Activated effector memory CD4-positive, alpha-beta T cell treated with Interleukin-2 at 50 U/mL for 16 hours (primary cell): Measurements from ENCODE around the gene LHX6.

ENCODE experiments used
- DNase-seq: peaks from one replicate; pipeline ENCODE4 v3.0.0-alpha.2; 2020

LHX6 gene

DNA sequence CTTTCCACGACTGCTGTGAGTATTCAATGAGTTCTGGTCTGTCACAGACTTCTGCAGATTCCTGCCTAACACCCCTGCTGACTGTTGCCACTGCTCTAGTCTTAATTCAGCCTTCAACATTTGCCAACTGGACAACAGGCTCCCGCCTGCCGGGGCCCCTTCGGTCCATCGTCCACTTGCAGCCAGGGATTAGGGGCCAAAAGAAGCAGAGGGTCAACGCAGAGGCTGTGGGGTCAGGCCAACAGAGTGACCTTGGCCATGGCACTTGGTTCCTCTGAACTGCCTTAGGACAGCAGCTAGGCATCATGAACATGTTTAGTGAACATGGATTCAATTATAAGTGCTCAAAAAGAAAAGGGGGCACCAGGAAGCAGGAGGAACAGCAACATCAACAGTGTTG lies 40.4 kb downstream of the LHX6 start:
- DNase-seq: no peak

DNA sequence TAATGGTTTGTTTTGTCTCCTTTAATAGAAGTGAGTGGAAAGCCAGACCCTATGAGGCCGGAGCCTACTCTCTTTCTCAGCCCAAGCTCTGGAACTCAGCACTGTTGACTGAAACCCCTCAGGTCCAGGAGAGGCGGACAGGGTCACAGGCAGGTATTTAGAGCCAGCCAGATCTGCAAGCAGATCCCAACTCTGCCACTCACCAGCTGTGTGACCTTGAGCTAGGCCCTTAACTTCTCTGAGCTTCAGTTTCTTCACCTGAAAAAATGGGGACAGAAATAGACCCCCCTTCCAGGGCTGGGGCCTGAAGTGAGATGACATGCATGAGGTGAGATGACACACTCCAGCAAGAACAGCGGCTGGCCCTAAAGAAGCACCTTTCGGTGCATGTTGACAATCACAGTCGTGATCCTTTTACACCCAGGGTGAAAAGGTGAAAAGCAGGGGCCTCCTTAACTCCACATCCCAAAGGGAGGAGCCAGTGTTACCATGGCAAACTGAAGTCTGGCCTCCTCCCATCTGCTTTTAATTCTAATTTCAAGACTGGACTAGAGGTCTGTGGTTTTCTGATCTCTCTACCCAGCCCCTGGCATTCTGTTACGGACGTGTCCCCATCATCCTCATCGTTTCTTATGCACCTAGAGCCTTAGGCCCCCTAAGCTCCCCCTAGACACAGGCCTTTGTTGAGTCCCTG lies 41.8 kb downstream of the LHX6 start:
- no peak for DNase-seq

DNA sequence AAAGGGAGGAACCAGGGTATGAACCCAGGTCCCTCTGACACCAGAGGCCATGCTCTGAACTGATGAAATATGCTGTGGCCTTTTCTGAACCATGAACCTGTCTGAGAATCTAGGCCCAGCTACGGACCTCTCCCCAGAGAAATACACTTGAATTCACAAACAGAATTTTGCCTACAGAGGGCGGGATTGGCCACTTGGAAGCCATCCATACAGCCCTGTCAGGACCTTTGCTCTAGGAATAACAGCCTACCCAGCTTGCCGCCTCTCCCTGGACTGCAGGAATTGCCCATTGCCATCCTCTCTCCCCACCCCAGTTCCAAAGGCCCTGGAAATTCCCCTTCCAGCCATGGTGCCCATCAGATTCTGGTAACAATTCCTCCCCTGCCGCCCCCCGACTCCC lies 42.5 kb downstream of the LHX6 start:
- no peak for DNase-seq

DNA sequence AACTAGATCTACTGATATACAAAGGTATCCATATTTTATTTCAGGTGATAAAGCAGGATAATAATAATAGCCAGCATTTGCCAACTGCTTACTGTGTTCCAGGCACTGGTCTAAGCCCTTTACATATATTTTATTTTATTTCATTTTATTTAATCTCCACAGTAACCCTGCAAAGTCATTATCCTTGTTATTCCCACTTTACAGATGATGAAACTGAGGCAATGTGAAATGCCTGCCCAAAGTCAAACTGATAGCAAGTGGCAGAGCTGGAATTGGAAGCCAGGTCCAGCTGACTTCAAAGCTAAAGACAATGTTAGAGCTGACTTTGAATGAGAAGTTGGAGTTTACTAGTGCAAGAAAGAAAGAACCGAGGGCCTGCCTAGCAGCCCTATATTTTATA lies 44.2 kb downstream of the LHX6 start:
- DNase-seq: no peak

DNA sequence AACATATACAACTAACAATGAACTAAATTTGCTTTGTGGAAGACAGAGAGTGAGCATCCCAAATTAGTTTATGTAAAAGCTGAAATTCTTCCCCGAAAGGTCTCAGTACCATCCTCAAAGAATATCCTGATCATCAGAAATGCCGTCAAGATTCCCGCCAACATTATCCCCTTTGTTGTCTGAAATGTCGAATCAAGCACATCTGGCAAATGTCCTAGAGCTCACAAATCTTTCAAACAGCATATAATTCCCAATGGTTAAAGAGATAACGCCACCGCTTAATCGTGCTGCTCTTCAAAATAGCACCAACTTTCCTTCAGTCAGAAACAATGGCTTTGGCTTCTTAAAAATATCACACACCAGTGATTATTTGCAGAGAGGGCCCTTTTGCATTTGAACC lies 45.3 kb downstream of the LHX6 start:
- DNase-seq: no peak

DNA sequence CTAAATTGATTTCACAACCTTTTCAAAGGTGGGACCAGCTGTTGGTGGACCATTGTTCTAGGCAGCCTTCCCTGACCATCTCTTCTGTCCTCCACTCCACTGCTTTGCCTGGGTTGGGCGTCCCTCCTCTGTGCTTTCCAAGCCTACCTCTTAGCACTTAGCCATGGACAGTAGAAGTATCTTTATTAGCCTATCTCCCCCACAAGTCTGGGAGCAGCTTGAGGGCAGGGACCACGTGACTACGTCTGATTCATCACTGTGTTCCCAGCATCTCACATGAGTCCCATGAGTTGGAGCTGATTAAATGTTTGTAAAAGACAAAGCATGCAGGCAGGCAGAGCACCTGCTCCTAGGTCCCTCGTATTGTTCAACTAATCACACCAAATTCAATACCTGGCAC lies 48.1 kb downstream of the LHX6 start:
- DNase-seq: no peak

DNA sequence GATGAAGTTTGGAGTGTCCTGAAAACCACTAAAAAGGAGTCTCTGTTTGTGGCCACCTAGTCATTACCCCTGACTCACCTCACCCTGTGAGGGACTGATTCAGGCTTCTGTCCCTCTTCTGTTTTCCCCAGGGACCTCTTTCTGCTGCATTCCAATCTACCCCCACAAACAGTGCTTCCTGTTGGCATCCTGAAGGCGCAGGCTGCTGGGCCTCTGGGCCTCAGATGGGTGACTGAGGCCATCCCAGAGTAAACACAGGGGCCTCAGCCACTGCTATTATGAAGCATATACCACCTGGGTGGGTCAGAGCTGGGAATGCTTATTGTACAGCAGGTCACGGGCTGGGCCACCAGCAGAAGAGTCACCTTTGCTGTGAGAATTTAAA lies 49.1 kb downstream of the LHX6 start:
- DNase-seq: no peak

DNA sequence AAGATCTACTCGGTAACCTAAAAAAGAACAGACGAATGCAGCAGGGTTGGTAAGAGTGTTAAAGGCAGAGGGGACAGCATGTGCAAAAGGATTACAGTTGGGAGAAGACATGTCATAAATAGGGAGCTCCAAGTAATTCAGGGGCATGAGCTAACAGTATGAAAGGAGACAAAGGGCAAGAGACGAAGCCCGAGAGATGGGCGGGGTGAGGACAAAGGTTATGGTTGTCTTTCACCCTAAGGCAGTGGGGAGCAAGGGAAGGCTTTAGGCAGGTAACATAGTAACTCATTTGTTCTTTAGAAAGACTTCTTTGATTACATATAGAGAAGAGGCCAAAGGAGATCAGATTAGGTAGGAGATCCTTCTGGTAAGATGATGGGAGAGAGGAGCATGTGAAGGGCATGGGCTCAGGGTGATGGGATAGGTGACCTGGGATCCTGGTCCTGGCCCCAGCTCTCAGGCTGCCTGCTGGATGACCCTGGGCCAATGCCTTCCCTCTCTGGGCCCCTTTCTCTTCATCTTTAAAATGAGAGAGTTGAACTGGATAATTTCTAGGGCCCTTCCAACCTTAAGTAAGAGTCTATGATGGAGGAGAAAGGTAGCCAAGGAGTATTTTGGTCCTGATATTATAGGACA lies 49.6 kb downstream of the LHX6 start:
- no peak for DNase-seq

DNA sequence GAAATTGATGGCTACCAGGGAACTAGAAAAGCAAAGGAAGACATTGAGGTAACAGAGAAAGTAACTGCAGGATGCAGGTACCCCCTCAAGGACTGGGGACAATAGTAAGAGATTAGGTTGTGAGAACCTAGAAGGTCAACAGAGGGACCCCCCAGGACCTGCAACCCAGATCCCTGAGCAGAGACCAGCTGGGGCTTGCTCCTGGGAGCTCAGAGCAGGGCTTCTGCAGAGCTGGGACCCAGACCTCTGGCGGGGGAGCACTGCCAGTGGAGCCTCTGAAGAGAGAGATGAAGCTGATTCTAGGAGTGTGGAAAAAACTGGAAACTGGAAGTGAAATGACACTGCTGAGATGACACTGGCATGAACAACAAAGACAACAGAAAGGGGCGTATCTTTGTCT lies 51.8 kb downstream of the LHX6 start:
- no peak for DNase-seq

DNA sequence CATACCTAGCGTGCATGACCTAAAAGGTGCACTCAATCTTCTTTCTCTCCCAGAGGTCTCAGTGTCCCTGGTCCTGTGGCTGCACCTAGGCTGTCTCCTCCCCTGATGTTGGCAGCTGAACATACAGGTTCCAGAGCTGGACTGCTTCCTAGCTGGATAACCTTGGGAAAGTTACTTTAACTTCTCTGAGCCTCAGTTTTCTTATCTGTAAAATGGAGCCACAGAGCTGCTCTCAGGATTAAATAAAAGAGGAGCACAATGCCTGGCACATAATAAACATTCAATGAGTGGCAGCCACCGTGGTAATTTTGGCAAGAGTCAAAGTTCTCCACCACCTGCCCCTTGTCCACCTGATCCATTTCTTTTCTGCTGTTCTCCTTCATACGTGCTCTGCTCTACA lies 55.1 kb downstream of the LHX6 start:
- no peak for DNase-seq

DNA sequence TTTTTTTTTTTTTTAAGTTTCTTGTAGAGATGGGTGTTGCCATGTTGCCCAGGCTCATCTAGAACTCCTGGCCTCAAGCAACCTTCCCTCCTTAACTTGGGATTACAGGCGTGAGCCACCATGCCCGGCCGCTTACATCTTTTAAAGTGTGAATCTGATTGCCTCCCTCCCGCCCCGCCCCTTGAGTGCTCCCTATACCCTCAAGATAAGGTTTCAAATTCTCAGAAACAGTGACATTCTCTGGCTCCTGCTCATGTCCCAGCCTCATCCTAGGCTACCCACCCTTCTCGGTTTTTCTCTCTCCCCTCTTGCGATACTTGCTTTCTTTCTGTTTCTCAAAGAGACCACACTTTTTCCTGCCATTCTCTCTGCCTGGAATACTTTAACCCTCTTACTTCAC lies 56.6 kb downstream of the LHX6 start:
- no peak for DNase-seq

DNA sequence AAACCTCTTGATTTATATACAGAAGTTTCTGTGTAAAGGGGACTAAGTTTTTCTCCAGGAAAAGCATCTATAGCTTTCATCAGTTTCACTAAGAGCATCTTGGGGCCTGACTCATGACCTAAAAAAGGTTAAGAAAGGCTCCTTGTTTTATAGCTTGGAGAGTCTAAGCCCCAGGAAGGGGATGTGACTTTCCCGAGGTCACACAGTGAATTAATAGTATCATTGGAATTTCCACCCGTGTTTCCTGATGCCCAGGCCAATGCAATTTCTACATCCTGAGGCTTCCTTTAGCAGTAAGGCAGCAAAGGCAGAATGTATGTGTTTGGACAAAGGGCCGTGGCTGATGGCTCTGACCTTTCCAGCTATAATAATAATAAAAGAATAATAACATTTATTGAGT lies 60.4 kb downstream of the LHX6 start:
- no peak for DNase-seq

DNA sequence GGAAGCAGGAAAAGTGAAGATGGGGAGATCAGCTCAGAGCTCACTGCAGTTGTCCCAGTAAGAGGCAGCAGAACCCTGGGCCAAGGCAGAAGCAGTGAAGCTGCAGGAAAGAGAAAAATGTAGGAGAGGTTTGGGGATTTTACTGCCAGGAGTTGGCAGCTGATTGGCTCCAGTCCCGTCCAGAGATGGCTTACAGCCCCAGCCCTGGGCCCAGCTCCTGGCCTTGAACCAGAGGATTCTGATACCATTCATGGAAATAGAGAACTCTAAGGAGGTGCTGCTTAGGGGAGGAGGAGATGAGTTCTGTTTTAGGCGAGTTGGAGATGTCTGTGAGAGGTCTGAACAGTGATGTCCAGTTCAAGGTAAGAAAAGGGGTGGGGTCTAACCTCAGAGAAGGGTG lies 64.5 kb downstream of the LHX6 start:
- DNase-seq: no peak

DNA sequence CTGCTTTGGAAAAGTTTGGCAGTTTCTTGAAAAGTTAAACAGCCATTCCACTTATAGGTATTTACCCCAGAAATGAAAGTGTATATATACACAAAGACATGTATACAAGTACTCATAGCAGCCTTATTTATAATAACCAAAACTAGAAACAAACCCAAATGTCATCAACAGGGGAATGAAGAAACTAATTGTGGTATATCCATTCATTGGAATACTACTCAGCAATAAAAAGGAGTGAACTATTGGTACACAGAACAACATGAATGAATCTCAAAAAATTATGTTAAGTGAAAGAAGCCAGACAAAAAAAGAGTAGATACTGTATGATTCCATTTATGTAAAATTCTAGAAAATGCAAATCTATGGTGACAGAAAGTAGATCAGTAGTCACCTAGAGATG lies 66.3 kb downstream of the LHX6 start:
- no peak for DNase-seq

DNA sequence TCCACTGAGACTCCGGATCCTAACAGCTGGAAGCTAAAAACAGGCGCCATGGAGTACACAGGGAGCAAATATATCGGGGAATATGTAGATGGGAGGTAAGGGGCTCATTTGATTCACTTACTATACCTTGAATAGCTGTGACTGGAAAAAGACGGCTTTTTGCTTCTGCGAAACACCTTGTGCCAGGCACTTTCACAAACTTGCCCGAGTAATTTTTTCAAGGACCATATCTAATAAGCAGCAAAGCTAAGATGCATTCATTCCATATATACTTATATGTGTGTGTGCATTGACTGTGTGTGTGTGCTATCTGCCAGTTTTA lies 68.9 kb downstream of the LHX6 start:
- DNase-seq: no peak

DNA sequence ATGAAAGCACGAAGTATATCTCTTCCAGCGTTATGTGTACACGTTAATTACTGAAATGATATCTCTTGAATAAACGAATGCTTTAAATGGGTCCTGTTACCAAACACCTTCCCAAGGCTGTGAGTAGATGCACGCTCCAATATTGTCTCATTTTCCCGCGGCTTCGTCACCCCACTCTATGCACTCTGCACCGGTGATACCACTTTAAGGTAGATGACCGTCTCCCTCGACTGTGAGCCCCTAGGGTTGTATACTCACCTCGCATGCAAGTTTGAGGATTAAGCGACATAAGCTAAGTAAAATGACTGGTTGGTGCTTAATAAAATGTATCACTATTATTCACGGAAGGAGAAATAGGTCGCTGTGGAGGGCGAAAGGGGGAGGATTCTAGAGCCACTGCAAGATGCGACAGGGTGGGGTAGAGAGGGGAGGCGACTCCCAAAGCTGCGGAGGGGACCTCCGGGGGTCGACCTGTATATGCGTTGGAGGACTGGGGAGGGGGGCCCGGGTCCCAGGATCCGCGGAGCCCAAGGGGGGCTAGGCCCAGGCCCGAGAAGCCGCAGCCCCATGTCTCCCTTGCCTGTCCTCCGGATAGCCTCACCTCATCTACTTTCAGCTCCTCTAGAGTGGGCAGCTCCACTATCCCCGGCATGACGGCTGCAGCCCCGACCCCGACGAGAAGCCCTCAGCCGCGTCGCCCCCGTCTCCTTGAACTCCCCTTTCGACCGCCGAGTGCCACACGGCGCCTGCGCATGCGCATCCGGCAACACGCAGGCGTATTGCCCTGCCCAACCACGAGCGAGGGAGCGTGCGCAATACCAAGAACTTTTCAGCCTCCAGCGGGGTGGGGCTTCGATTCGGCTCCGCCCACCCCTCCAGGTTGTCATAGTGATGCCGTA lies 69.5 kb downstream of the LHX6 start, which contains the start of the genes MORN5 and NDUFA8:
TSS of gene MORN5 (plus strand) at position 883 of the 899 bp plus-strand sequence. CDS start 65 bp downstream, outside the sequence.
TSS of gene NDUFA8 (minus strand) at position 754 of the 899 bp plus-strand sequence. CDS start at position 652, 102 bp downstream.
- peak; percentile 91 for DNase-seq

DNA sequence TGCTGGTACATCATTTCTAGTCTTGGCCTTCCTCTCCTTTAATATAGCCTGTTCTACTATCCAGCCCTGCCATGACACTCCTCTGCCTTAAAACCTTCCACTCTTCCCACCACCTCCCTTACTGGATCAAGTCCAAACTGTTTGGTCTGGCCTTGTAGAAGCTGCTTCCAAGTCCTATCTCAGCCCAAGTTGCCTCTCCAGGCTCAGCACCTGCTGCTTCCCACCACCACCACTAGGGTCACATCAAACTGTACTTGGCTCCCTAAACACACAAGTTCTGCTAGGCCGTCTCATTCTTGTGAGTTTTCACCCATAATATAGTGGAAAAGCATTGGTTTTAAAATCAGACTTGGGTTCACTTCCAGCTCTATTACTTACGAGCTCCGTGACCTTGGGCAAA lies 70.6 kb downstream of the LHX6 start:
- DNase-seq: no peak

DNA sequence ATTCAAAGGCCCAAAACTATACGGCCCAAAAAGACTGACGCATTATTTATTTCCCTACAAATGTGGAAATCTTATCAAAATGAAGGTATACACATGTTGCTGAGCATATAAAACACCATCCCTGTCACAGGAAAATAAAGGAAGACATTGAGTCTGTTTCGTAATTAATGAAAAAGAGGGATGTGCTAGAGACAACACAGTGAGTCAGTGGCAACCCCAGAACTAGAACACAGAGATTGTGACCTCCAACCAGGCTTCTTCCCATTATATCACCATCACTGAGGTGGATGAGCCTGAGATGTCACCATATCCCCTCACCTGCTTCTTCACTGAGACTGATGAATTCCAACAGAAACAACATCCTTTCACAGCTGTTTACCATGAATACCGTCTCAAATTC lies 73.0 kb downstream of the LHX6 start:
- DNase-seq: no peak
